SKM-1 treated with dmso at 0.1 percent for 144 hours (cell line): Measurements from ENCODE around the gene ANKFN1.
A peak's percentile ranks its signal among the peaks of the same experiment; 100 is the strongest.

ENCODE experiments used
- DNase-seq: peaks from one replicate; lab custom pipeline; 2025; ENCODE audit not compliant: unreplicated experiment; lab: John Stamatoyannopoulos, UW

Gene ANKFN1

DNA sequence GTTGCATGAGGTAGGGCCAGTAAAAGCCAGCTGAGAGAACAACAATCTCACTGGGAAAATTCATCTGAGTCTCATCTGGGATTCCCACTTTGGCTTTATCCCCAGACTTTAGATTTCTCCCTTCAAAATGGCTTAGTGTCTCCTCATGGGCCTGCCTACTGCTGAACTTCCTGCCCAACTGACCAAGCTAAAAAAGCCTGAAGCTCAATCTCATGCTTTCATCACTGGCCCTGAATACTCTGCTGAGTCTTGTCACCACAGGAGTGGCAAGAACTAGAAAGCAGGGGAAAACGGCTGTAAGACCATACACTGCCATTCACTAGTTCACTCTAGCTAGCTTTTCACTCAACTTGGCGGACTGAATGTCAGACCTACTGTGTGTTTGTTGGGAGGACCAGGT, 343.9 kb downstream of the ANKFN1 start:
- no peak for DNase-seq

DNA sequence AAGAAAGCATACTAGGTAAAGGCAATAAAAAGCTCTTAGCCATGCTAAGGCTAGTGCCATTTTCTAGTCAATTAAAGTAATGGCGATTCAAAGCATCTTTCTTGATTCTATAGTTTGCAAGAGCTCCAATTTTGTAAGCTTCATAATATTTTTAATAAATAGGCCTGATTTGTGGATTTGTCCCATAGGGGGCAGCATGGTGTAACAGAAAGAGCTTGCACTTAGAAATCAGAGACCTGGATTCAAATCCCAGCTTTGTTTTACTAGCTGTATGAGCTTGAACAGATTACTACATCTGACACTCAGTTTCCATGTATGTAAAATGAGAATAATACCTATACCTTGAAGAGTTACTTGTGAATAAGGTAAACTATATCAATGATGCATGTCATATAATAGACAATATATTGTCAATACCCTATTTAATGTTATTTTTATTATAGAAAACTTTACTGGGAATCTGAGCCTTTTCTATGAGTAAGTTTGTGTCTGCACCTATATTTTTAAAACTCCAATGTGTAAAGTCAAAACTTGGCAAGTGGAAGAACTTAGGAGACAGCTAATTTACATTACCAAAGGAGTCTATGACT, 346.6 kb downstream of the ANKFN1 start:
- peak; percentile 14 for DNase-seq

- DNase-seq: no peak
Measured at GRCh38 chr17:56502120-56502654, 348.9 kb downstream of the ANKFN1 start.

GRCh38 chr17:56505154-56505756, 352.0 kb downstream of the ANKFN1 start:
- DNase-seq: no peak

- DNase-seq: no peak
Measured at GRCh38 chr17:56506349-56506748, 353.1 kb downstream of the ANKFN1 start.

DNA sequence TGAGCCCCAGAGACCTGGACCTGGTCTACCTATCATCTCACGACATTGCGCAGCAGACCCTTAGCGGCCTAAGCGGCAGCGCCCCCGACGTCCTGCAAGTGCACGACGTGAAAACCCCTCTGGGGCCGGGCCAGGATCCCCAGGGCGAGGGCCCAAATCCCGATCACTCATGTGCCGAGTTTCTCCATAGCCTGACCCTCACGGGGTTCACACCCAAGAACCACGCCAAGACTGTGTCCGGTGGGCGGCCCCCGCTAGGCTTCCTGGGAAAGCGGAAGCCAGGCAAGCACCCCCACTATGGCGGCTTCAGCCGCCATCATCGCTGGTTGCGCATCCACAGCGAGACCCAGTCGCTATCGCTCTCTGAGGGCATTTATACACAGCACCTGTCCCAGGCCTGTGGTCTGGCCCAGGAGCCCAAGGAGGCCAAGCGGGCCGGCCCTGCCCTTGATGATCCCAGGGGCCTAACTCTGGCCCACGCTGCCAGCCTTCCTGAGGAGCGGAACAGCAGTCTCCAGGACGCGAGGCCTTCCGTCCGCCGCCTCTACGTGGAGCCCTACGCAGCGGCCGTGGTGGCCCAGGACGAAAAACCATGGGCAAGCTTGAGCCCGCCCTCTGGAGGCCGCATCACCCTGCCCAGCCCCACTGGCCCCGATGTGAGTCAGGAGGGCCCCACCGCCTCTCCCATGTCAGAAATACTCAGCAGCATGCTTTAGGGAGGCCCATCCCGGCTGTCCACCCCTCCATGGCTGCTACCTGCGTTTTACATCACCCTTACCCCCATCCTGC, 357.5 kb downstream of the ANKFN1 start:
- DNase-seq: no peak

DNA sequence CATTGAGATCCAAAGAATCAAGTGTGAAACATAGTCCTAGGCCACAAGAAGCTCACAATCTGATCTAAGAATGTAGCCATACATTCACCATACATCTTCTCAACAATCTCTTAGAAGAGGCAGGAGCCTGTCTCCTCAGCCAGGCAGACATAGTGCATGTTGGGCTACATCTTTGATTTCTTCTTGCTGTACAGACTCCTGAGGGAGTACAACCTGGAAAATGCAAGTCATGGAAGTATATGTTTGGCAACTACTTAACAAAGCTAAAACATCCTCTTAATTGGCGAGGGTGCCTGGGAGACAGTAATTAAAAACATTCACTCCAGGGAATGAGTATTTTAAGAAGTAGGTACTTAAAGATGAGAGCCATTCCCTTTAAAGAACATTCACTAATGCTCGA, 361.0 kb downstream of the ANKFN1 start:
- no peak for DNase-seq

DNA sequence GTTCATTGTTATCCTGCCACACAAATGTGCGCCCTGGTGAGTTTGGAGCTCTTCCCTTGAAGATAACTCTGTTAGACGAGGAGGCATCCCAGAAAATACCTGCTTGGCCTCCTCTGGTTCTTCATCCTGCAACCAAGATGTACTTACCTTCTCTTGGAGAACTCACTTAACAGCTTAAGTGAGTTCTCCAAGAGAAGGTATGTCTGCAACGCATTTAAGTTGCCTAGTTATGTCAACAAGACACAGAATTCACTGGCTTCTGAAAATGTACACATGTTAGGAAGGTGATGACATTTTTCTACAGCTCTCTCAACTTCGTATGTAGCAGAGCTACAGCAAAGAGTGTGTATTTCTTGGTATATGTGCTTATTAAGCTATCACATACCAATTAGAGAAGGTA, 361.6 kb downstream of the ANKFN1 start:
- no peak for DNase-seq

- DNase-seq: no peak
Measured at GRCh38 chr17:56521414-56522141, 368.3 kb downstream of the ANKFN1 start.

GRCh38 chr17:56523042-56523441, 369.8 kb downstream of the ANKFN1 start:
- no peak for DNase-seq

DNA sequence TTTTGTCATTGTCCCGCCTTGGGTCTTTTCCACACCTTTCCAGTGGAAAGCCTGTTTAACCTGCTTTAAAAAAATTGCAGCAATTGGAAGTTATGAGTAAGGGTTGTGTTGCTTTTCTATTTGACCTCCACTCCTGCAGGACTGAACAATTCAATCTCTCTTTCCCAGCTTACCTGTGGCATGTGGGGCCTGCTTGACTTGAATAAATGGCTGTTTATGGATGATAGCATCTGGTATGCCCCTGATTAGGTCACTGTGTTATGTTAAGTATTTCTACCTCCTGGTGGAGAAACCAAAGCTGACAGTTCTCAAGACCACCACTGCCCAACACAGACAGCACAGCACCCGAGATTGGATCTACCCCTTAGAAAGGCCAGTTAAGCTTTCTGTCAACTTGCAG, 375.4 kb downstream of the ANKFN1 start:
- DNase-seq: no peak

DNA sequence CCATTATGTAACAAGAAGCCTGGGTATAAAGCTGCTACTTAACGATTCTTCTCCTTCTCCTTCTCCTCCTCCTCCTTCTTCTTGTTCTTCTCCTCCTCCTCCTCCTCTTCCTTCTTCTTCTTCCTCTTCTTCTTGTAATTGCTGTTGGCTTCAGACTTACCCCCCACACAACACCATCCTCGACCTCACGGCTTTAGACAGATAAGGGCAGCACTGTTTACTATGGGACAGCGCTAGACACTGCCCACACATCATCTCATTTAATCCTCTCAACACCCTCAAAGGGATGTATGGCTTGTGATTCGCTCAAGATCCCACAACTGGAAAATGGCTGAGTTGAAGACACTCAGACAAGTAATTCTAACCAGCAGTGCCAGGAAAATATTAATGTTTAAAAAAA, 379.7 kb downstream of the ANKFN1 start:
- DNase-seq: no peak

GRCh38 chr17:56536766-56537165, 383.5 kb downstream of the ANKFN1 start:
- peak; percentile 57 for DNase-seq

GRCh38 chr17:56540836-56541235, 387.6 kb downstream of the ANKFN1 start:
- DNase-seq: no peak

DNA sequence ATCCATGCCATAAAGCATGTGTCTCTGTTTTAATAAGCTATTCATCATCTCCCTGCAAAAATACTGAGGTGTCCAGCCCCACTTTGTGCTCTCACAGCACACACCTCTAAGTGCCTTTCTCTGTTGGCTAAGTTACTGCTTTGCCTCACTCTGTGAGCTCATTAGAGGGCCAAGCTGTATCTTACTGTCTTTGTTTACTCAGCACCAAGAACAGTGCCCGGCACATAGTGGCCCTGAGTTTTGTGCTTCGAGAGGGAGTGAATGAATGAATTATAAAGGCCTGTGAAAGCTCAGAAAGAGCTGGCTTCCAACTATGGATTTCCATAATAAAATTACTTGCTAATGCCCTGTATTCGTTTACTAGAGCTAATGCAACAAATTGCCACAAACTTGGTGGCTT, 390.0 kb downstream of the ANKFN1 start:
- no peak for DNase-seq

- no peak for DNase-seq
Measured at GRCh38 chr17:56545106-56545505, 391.8 kb downstream of the ANKFN1 start.

- no peak for DNase-seq
Measured at GRCh38 chr17:56545930-56546329, 392.7 kb downstream of the ANKFN1 start.

DNA sequence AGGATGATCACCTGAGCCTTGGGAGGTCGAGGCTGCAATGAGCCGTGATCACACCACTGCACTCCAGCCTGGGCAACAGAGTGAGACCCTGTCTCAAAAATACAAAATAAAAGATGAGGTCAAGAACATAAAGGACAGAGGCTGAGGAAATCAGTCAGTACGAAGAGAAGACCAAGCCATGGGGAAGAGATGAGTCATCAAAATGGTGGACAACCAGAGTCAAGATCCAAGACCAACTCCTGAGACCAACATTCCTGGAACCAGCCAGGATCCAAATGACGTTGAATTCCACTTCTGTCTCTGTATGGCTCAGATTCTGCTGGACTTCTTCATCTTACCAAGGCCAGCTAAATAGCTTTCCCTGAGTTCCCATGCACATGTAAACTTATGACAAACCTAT, 395.4 kb downstream of the ANKFN1 start:
- no peak for DNase-seq

- DNase-seq: no peak
Measured at GRCh38 chr17:56549501-56549900, 396.2 kb downstream of the ANKFN1 start.

- DNase-seq: no peak
Measured at GRCh38 chr17:56557682-56558081, 404.4 kb downstream of the ANKFN1 start.

DNA sequence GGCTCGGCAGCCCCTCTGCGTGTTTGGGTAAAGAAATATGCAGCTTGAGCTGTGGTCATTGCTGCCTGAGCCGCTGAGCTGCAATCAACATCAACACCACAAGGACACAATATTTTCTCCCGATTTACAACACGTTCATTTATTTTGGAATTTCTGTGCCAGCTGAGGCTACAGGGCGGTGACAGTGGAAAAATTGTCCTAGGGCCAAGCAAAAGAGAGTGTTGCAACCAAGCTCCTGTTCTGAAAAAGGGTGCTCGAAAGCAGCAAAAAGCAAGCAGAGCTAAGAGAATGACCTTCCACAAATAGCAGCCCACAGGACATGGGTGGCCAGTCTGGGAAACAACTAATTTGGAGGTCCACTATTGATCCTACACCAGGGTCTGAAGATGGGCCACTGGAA, 404.8 kb downstream of the ANKFN1 start:
- DNase-seq: no peak
